Measurements from ENCODE around the gene ASB9. TPM values are rescaled to one million over a fixed set of nuclear protein-coding genes. Genes with fewer than 3 reads are reported as not detected.

The ASB9 gene
- total RNA-seq, 1 donor from 2014 or later, result 1.6 TPM

DNA sequence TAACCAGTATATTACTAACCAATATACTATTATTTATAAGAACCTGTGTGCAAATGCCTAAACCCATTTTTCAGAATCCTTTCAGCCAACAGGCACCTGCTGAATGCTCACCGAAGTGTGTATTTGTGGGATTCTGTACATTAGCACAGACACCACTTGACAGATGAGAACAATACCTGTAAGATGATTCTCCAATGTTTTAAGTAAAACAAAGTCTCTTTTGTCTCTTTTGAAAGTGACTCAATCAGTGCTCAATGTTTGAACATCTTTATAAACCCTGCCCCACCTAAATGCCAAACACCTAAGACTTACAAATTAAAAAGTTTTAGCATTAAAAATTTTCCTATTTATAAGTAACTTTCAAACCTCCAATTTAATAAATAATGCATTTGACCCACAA lies 763 bp downstream of the ASB9 start:
- H3K36me3 Mint-ChIP-seq (ENCODE audit: insufficient read depth), result no peaks in the 10 kb centered on the region
- H3K4me3 Mint-ChIP-seq (ENCODE audit: low read depth), result no peak overlapping the region
- H3K4me1 Mint-ChIP-seq (ENCODE audit: low read depth), result peaks cover 12% of the 10 kb centered on the region
- no peak for DNase-seq (ENCODE audit: low spot score, unreplicated experiment)
- TF ChIP-seq, protein P1, sequence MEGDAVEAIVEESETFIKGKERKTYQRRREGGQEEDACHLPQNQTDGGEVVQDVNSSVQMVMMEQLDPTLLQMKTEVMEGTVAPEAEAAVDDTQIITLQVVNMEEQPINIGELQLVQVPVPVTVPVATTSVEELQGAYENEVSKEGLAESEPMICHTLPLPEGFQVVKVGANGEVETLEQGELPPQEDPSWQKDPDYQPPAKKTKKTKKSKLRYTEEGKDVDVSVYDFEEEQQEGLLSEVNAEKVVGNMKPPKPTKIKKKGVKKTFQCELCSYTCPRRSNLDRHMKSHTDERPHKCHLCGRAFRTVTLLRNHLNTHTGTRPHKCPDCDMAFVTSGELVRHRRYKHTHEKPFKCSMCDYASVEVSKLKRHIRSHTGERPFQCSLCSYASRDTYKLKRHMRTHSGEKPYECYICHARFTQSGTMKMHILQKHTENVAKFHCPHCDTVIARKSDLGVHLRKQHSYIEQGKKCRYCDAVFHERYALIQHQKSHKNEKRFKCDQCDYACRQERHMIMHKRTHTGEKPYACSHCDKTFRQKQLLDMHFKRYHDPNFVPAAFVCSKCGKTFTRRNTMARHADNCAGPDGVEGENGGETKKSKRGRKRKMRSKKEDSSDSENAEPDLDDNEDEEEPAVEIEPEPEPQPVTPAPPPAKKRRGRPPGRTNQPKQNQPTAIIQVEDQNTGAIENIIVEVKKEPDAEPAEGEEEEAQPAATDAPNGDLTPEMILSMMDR (IDR thresholded peaks at IDR 0.05; ENCODE audit: unreplicated experiment), result no peak
- H3K27me3 Mint-ChIP-seq, result no peaks in the 10 kb centered on the region
- peaks cover 11% of the 10 kb centered on the region for H3K9me3 Mint-ChIP-seq (ENCODE audit: low read depth)
- H3K27ac Mint-ChIP-seq, result no peak overlapping the region

DNA sequence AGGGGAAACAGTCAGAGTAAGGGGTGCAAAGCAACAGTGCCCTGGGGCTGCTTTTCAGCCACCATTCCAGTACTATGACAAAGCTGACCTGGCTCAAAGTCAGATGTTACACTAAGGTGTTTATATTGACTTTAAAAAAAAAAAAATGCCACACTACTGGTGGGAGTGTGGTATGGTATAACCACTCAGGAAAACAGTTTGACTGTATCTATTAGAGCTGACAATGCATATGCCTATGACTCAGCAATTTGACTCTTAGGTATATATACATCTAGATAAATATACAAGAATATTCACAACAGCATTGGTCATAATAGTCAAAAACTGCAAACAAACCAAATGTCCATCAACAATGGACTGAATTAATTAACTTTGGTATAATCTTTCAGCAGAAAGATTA lies 15.0 kb downstream of the ASB9 start:
- Mint-ChIP-seq H3K27me3 (no peaks in the 10 kb centered on the region), H3K9me3 (ENCODE audit: low read depth) (peaks cover 11% of the 10 kb centered on the region), H3K4me1 (ENCODE audit: low read depth) (no peaks in the 10 kb centered on the region), H3K27ac (no peak overlapping the region), H3K36me3 (ENCODE audit: insufficient read depth) (no peaks in the 10 kb centered on the region), H3K4me3 (ENCODE audit: low read depth) (no peak overlapping the region)
- DNase-seq (ENCODE audit: low spot score, unreplicated experiment), result no peak
- TF ChIP-seq, protein P1 (IDR thresholded peaks at IDR 0.05; ENCODE audit: unreplicated experiment), result no peak

DNA sequence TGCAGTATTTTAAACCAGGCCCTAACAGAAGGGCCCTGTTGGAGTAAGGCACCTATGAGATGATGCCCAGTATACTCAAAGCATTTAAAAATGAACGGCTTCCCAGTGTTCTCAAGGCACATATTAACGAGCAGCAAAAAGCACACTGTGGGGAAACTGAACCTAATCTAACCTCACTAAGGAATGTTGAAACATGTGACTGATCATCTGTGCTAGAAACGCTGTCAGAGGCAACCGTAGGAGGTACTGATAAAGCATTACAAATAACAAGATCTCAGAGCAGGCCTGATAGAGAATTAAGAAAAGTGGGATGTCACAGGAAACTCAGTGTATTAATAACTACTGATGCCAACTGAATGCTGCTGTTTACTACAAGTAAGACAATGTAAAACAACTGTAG lies 24.0 kb downstream of the ASB9 start:
- Mint-ChIP-seq H3K9me3 (ENCODE audit: low read depth) (peaks cover 6% of the 10 kb centered on the region), H3K4me1 (ENCODE audit: low read depth) (peaks cover 3% of the 10 kb centered on the region), H3K4me3 (ENCODE audit: low read depth) (no peak overlapping the region), H3K27me3 (no peaks in the 10 kb centered on the region), H3K27ac (no peak overlapping the region), H3K36me3 (ENCODE audit: insufficient read depth) (no peaks in the 10 kb centered on the region)
- TF ChIP-seq, protein P1 (IDR thresholded peaks at IDR 0.05; ENCODE audit: unreplicated experiment), result no peak
- no peak for DNase-seq (ENCODE audit: low spot score, unreplicated experiment)

DNA sequence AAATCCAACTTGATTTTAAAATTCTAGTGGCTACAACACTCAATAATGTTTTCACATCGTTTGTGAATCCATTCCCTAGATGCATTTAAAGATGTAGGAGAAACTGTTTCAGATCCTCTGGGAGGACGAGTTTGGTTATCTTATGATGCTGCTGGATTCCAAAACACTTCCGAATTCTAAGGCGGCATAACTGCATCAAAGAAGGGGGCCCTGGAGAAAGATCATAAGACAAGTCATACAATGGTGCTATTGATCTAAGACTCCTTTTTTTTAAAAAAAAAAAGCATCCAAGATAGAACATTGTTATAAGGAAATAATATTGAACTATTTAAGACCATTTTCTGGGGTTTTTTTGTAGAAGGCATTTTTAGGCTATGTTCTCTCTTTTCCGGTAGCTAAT lies 25.5 kb downstream of the ASB9 start:
- no peak overlapping the region for H3K27ac Mint-ChIP-seq
- no peak overlapping the region for H3K4me3 Mint-ChIP-seq (ENCODE audit: low read depth)
- peaks cover 3% of the 10 kb centered on the region for H3K4me1 Mint-ChIP-seq (ENCODE audit: low read depth)
- H3K27me3 Mint-ChIP-seq, result no peaks in the 10 kb centered on the region
- no peak for DNase-seq (ENCODE audit: low spot score, unreplicated experiment)
- TF ChIP-seq, protein P1 (IDR thresholded peaks at IDR 0.05; ENCODE audit: unreplicated experiment), result no peak
- no peaks in the 10 kb centered on the region for H3K36me3 Mint-ChIP-seq (ENCODE audit: insufficient read depth)
- peaks cover 6% of the 10 kb centered on the region for H3K9me3 Mint-ChIP-seq (ENCODE audit: low read depth)

DNA sequence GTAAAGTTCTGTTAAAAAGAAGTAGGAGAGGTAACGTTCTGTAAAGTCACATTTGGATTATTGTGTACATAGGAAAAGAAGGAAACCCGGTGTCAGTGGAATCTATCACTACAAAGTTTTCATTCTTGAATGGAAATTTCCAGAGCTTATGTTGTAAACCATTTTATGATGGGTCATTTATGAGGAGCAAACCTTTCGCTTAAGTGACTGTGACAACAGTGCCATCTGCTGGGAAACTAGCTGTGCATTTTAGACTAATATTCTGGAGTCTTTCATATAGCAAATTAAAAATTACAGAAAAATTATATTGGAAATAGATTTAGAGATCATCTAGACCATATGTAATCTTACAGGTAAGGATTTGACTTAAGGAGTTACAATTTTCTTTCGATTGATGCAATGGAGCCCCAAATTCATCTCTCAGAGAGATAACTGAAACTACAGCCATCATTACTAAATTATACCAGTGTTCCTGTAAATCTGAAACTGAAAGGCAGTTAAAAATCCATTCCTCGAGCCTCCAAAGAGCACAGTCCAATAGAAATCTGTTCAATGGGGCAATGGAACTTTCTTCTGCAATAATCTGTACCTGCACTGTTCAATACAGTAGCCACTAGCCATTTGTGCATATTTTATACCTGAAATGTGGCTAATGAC lies 26.9 kb downstream of the ASB9 start:
- Mint-ChIP-seq H3K9me3 (ENCODE audit: low read depth) (peaks cover 6% of the 10 kb centered on the region), H3K4me3 (ENCODE audit: low read depth) (no peak overlapping the region), H3K36me3 (ENCODE audit: insufficient read depth) (no peaks in the 10 kb centered on the region), H3K27me3 (no peaks in the 10 kb centered on the region), H3K27ac (peak overlapping the region; percentile 11), H3K4me1 (ENCODE audit: low read depth) (peaks cover 9% of the 10 kb centered on the region)
- TF ChIP-seq, protein P1 (IDR thresholded peaks at IDR 0.05; ENCODE audit: unreplicated experiment), result peak; percentile 60
- no peak for DNase-seq (ENCODE audit: low spot score, unreplicated experiment)

Measured in progenitor cell of endocrine pancreas (in vitro differentiated cells).